ENCODE measurements around the gene SPINT2.
"Not testable (repeated sequence)": the region's sequence is repeated elsewhere in the genome, so short reads cannot be mapped to it uniquely, and the experiment has no call there.

SPINT2 gene

GRCh38 chr19:38264486-38265212 is at the start of gene SPINT2:
Gene SPINT2, plus strand, starts transcription at chr19:38264573. Its CDS starts 320 bp downstream, at chr19:38264893.
- peak; percentile 98 for DNase-seq

GRCh38 chr19:38216785-38217641 is 47.4 kb upstream of the SPINT2 start:
- peak; percentile 99 for DNase-seq

DNA sequence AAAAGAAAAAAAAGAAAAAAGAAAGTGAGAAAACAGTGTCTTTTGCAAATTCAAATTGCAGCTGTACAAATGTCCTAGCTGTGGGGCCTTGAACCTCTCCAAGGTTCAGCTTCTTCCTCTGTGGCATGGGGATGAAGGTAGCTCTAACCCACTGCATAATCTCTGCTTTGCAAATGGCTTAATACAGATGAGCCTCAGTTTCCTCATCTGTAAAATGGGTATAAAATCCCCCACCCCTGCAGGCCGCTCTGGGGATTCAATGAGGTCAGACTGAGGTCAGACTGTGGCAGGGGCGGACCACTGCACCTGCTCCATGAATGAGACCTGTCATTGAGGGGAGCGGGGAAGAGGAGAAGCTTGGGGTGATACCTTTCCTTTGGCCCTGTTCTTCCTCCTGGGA is 46.2 kb upstream of the SPINT2 start:
- DNase-seq = no peak

- no peak for DNase-seq
Measured at GRCh38 chr19:38219221-38219620, 45.2 kb upstream of the SPINT2 start.

DNA sequence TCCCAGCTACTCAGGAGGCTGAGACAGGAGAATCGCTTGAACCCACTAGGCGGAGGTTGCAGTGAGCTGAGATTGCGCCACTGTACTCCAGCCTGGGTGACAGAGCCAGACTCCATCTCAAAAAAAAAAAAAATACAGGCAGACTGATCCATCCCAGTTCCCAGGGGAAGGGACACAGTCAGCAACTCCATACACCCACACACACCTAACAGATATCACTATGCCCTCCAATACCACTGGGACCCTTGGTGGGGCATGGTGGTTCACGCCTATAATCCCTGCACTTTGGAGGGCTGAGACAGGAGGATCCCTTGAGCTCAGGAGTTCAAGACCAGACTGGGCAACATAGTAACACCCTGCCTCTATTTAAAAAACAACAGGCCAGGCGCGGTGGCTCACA is 43.0 kb upstream of the SPINT2 start:
- no peak for DNase-seq

- no peak for DNase-seq
Measured at GRCh38 chr19:38221919-38222830, 42.2 kb upstream of the SPINT2 start.

- DNase-seq = no peak
Measured at GRCh38 chr19:38223119-38223523, 41.3 kb upstream of the SPINT2 start.

GRCh38 chr19:38223617-38224013 is 40.8 kb upstream of the SPINT2 start:
- DNase-seq = no peak

- DNase-seq = peak; percentile 99
Measured at GRCh38 chr19:38224014-38224862, 40.1 kb upstream of the SPINT2 start, which contains the start of gene DPF1. Gene DPF1, minus strand, starts transcription at chr19:38224222. Its CDS starts 80 bp downstream, at chr19:38224142.

DNA sequence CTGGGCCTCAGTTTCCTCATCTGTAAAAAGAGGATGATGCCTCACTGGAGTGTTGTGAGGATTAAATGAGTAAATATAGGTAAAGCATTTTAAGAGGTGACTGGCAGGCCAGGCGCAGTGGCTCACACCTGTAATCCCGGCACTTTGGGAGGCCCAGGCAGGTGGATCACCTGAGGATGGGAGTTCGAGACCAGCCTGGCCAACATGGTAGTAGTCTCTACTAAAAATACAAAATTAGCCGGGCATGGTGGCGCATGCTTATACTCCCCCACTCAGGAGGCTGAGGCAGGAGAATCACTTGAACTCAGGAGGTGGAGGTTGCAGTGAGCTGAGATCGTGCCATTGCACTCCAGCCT is 39.5 kb upstream of the SPINT2 start:
- DNase-seq = not testable (repeated sequence)

GRCh38 chr19:38227287-38228004 is 36.9 kb upstream of the SPINT2 start:
- DNase-seq = peak; percentile 62

DNA sequence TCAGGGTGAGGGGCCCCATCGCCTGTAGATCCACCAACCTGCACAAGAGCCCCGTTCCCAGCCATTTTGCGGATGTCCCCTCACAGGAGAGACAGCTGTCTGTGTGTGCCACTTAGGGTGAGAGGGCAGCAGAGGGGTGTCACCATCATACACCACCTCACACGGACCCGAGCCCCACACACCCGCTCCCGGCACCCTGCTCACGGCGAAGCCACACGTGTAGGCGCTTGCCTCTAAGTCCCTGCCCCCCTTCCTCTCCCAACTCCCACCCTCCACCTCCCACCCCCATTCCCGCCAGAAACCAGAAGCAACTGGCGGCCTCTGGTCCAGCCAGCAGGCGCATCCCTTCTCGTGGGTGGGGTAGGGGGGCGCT is 36.4 kb upstream of the SPINT2 start:
- DNase-seq = peak; percentile 93

- DNase-seq = peak; percentile 93
Measured at GRCh38 chr19:38228491-38229439, 35.6 kb upstream of the SPINT2 start.

GRCh38 chr19:38229585-38230073 is 34.7 kb upstream of the SPINT2 start:
- peak; percentile 100 for DNase-seq

- not testable (repeated sequence) for DNase-seq
Measured at GRCh38 chr19:38230506-38231133, 33.8 kb upstream of the SPINT2 start.

GRCh38 chr19:38231918-38232317 is 32.5 kb upstream of the SPINT2 start:
- DNase-seq = no peak

- DNase-seq = peak; percentile 86
Measured at GRCh38 chr19:38233740-38234251, 30.6 kb upstream of the SPINT2 start.

- no peak for DNase-seq
Measured at GRCh38 chr19:38234615-38235014, 29.8 kb upstream of the SPINT2 start.

DNA sequence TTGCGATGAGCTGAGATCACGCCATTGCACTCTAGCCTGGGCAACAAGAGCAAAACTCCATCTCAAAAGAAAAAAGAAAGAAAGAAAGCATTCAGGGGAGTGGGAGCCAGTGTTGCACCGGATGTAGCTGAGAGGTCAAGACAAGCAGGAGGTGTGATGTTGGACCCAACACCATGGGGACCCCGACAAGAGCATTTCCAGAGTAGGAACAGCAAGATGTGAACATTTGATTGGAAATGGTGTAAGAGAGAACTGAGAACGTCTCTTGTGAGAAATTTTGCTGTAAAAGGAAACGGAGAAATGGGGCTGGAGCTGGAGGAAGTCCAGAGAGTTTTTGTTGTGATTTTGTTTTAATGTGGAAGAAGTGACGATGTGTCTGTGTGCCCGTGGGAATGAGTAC is 24.6 kb upstream of the SPINT2 start:
- DNase-seq = no peak
